IPS-NIHi11 (cell line): ENCODE measurements around the gene SRM.
"Not testable (repeated sequence)": the region's sequence is repeated elsewhere in the genome, so short reads cannot be mapped to it uniquely, and the experiment has no call there.

Source experiments
- DNase-seq: peaks from one replicate; pipeline ENCODE4 v3.0.0; 2012; ENCODE audit warnings: mixed read lengths, low spot score

Gene SRM

DNA sequence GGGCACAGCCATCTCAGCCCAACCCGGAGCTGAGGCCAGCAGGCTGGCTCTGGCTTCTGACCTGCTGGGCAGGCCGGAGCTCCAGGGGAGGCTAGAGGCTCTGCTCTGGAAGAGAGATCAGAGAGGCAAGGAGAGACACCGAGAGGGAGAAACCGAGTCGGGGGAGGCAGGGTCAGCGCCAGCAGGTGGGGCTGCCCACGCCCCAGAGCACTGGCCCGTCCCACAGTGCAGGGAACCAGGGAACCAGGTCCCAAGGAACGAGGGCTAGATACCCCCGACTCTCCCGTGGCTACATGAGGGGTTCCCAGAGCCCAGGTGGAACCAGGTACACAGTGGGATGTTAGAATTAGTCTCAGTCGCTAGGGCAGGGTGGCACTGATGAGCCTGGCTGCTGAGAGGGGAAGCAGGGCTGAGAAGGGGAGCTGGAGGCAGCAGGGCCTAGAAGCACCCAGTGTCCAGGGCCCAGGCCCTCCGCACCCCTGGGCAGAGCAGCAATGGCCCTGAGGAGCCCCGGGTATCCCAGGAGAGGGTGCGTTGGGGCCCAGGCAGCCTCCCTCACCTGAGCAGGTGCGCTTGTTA, 14.9 kb downstream of the SRM start:
- peak; percentile 12 for DNase-seq

DNA sequence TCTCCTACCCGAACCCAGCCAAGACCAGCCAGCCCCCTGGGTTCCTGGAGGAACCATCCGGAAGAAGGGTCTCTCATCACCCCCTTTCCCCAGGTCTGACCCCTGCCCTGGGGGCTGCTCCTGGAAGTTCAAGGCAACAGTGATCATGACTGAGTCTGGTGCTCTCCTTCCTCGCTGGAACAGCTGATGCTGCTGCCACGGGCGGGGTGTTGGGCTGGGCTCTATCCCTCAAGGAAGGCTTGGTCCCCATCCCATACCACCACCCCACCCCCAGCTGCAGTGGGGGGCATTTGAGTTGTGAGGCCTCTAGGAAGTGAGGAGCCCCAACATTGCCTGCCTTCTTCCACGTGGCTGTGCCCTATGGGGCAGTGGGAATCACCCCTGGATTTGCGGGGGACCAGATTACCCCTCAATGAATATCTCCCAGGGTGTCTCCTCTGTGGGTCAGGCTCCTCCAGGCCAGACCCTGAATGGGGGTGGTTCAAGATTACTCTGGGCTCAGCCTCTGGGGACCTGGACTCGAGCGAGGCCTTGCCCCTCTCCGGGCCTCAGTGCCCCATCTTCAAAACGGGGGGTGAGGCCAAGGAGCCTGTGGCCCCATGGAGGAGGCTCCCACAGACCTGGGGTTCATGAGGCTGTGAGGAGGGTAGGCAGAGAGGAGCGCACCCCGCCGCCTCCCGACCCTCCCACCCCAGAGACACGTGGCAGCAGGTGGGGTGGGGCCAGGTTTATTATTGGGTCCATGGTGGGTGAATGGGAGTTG, 15.6 kb downstream of the SRM start:
- no peak for DNase-seq

DNA sequence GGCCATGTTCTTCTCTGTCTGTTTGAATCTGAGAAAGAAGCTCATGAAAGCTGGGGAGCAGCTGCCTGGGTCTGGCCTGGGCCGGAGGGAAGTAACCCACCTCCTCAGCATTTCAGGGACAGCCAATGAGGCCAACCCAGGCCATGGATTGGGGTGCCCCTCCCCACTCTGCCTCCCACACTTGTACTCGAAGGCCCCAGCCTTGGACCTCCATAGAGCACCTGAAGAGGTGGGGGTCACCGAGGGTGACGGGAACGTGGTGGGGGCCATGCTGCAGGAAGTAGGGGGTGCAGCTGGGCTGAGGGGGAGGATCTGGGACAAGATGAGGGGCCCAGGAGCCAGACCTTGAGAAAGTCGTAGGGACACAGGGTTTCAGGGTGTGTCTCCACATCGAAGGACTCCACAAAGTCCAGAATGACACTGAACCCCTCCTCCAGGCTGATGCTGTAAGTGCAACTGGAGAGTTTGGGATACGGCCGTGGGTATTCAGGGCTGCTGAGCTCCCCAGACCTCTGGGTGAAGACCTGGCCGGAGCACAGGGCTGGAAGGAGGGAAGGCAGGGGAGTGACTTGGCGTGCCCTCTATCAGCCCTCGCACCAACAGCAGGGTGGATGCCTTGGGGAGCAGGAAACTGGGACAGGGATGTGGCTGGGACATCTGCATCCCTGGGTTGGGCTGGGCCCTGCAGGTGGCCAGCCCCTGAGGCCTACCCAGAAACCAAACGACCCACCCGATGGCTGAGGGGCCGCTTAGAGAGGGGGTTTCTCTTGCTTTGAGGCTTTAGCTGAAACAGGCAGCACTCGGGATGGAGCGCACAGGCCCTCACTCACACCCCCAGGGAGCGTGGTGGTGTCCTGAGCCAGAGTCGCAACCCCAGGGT, 16.6 kb downstream of the SRM start:
- peak; percentile 15 for DNase-seq

DNA sequence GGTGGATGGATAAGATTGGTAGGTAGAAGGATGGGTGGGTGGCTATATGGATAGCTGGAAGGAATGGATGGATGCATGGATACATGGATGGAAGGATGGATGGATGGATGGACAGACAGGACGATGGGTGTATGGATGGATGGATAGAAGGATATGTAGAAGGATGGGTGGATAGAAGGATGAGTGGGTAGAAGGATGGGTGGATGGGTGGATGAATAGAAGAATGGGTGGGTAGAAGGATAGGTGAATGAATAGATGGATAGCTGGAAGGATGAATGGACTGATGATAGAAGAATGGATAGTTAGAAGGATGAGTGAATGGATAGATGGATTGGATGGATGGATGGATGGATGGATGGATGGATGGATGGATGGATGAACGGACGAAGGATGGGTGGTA, 17.8 kb downstream of the SRM start:
- no peak for DNase-seq

DNA sequence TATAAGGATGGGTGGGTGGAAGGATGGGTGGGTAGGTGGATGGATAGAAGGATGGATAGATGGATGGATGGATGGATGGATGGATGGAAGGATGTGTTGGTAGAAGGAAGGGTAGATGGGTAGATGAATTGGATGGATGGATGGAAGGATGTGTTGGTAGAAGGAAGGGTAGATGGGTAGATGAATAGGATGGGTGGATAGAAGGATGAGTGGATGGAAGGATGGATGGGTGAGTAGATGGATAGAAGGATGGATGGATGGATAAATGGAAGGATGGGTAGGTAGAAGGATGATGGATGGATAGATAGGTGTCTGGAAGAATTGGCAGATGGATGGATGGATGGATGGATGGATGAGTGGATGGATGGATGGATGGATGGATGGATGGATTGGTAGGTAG, 18.8 kb downstream of the SRM start:
- DNase-seq: no peak

DNA sequence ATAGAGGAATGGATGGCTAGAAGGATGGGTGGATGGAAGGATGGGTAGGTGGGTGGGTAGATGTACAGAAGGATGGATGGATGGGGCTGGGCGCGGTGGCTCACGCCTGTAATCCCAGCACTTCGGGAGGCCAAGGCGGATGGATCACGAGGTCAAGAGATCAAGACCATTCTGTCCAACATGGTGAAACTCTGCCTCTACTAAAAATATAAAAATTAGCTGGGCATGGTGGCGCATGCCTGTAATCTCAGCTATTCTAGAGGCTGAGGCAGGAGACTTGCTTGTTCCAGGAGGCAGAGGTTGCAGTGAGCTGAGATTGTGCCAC, 19.8 kb downstream of the SRM start:
- not testable (repeated sequence) for DNase-seq

DNA sequence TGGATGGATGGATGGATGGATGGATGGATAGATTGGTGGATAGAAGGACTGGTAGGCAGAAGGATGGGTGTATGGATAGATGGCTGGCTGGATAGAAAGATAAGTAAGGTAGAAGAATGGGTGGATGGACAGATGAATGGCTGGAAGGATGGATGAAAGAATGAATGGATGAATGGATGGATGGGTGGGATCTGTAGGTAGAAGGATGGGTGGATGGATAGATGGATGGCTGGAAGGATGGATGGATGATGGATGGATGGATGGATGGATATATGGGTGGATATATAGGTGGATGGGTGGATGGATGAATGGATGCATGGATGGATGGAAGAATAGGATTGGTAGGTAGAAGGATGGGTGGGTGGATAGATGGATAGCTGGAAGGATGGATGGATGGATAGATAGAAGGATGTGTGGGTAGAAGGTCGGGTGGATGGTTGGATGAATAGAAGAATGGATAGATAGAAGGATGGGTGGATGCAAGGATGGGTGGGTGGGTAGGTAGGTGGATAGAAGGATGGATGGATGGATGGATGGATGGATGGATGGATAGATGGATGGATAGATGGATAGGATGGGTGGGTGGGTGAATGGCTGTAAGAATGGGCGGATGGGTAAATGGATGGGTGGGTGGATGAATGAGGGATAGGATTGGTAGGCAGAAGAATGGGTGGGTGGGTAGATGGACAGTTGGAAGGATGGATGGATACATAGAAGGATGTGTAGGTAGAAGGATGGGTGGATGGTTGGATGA, 20.3 kb downstream of the SRM start:
- no peak for DNase-seq

DNA sequence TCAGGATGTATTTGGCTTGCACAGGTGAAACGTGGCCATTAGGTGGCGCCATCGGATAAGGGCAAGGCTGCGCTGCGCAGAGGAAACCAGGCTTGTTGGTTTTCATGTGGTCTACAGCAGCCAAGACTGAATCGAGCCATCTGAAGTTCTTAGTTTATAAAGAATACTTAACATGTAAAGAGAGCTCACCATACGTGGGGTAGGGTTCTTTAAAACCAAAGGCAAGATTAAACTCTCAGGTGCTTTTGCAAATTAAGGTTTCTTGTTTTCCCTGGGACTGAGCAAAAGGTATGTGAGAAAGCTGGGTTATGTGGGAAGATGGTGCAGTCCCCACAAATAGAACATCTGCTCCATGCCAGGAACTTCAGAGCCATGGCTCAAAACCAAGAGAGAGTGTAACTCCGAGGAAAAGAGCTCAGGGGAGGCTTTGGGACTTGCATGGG, 22.1 kb downstream of the SRM start:
- peak; percentile 91 for DNase-seq

DNA sequence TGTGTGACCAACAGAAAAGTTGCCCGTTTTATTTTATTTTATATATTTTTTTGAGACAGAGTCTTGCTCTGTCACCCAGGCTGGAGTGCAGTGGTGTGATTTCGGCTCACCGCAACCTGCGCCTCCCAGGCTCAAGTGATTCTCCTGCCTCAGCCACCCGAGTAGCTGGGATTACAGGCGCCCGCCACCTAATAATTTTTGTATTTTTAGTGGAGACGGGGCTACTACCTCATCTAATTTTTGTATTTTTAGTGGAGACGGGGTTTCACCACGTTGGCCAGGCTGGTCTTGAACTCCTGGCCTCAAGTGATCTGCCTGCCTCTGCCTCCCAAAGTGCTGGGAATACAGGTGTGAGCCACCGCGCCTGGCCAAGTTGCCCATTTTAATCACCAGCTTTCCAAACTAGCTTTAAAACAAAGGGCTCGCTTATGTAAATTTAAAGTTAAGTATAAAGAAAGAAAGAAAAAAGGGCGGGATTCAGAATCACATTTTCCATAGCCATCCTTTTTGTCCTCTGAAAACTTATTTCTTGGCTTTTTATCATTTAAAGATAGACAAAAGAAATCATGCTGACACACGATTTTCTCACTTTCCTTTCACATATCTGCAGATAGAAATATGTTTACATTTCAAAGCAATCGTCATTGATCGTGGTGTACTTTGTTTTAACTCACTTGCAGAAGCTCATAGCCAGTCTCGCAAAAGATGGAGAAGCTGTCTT, 22.6 kb downstream of the SRM start:
- not testable (repeated sequence) for DNase-seq

DNA sequence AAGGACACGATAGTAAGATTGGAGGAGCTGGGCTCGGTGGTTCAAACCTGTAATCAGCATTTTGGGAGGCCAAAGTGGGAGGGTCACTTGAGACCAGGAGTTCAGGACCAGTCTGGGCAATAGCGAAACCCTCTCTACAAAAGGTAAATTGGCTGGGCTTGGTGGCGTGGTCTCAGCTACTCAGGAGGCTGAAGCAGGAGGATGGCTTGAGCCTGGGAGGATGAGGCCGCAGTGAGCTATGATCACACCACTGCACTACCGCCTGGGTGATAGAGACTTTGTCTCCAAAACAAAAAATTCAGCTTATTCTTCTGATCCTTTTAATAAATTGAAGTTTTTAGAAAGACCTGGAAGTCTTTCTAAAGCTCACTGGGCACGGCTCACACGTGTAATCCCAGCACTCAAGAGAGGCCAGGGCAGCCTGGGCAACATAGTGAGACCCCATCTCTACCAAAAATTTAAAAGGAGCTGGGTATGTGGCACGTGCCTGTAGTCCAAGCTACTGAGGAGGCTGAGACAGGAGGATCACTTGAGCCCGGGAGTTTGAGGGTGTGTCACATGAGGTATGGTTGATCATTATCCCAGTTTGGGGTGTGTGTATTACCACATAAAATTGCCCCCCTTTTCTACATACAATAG, 28.1 kb downstream of the SRM start:
- no peak for DNase-seq

DNA sequence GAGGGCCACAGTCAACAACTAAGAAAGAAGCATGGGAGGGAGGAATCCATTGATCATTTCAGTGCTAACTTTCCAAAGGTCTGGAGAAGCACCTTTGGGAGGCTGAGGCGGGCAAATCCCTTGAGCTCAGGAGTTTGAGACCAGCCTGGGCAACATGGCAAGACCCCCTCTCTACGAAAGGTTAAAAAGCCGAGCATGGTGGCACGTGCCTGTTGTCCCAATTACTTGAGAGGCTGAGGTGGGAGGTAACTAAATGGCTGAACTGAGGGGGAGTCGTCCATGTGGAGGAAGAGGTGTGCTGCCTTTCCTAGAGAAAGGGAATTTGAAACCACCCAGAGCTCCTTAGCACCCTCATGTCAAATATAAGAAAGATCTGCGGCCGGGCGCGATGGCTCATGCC, 29.0 kb downstream of the SRM start:
- no peak for DNase-seq

DNA sequence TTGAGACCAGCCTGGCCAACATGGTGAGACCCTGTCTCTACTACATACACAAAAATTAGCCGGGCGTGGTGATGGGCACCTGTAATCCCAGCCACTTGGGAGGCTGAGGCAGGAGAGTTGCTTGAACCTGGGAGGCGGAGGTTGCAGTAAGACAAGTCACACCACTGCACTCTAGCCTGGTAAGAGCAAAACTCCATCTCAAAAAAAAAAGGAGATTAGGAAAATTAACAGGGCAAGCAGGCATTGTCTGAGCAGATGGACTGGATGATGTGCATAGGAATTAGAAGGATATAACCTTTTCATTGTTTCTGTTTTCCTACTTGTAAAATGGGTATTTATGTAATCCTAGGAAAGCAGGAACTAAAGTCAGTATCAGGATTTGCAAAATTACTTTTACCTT, 31.8 kb downstream of the SRM start:
- DNase-seq: no peak

DNA sequence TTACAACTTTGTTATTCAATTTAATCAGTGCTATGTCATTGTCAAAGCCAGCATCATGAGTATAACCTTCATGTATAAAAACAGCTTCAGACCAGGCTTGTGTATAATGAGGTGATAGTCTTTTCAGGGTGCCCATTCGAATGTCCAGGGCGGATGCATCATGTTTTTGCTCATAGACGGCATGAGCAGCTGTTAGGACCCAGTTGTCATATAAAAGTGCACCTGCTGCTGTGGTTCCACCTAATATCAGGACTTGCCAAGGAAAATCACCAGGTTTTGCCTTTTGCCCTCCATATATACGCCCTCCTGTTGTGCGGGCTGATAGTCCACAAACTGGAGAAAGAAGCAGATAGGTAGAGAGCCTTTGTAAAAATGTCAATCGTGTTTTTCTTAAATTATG, 32.5 kb downstream of the SRM start:
- no peak for DNase-seq

DNA sequence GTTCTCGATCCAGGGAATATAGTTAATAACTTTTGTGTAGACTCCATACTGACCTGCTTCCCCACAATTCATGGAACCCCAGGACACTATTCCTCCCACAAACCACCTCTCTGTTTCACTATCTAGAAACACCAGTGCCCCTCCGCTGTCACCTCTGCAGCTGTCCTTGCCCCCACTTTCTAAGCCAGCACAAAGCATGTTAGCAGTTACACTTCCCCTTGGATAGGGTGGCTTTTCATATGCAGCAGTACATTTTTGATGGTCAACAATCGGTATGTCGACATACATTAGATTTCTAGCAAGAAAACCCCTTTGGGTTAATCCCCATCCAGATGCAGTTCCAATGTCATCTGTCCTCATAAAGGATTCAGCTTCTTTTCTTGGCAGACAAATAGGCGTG, 32.9 kb downstream of the SRM start:
- no peak for DNase-seq

DNA sequence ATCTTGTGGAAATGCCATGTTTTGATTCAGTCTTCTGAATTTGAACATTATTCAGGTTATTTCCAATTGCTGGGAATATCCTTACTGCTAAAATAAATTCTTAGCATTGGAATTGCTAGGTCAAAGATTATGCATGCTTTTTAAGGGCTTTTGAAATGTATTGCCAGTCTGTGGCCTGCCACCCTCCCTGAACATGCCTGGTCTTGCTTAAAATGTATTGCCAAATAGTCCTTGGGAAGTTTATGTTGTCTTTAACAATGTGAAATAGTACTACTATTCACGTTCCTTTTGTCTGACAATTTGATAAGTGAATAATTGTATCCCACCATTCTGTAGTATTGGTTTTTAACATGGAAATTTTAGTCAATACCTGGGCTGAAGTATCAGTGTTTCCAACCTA, 33.8 kb downstream of the SRM start:
- no peak for DNase-seq

DNA sequence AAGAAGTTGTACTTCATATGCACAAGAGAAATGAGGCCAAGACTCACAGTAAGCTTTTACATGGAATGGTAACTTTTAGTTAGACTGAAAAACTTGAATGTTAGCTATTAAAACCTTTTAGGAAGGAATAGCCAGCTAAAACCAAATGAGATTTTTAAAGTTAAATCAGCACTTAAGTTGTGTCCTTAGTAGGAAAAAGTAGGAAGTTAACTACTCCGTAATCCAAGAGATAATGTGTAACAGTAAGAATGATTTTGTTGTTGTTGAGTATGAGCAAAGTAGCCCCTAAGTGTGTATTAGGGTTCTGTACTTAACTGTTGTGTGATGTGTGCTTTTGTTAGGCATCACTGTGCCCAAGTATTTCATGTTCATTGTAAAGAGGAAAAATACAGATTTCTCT, 34.2 kb downstream of the SRM start:
- no peak for DNase-seq

DNA sequence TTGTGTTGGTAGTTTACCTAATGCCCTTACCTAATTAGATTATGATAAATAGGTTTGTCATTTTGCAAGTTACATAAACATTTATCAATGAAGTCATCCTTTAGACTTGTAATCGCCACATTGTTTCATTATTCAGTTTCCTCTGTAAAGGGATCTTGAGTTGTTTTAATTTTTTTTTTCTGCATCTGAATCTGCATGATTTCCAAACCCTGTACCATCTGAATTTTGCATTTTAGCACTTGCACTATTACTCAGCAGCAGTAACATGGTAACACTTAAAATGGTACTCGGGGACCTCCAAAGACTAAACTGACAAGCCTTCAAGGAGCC, 35.0 kb downstream of the SRM start:
- no peak for DNase-seq

DNA sequence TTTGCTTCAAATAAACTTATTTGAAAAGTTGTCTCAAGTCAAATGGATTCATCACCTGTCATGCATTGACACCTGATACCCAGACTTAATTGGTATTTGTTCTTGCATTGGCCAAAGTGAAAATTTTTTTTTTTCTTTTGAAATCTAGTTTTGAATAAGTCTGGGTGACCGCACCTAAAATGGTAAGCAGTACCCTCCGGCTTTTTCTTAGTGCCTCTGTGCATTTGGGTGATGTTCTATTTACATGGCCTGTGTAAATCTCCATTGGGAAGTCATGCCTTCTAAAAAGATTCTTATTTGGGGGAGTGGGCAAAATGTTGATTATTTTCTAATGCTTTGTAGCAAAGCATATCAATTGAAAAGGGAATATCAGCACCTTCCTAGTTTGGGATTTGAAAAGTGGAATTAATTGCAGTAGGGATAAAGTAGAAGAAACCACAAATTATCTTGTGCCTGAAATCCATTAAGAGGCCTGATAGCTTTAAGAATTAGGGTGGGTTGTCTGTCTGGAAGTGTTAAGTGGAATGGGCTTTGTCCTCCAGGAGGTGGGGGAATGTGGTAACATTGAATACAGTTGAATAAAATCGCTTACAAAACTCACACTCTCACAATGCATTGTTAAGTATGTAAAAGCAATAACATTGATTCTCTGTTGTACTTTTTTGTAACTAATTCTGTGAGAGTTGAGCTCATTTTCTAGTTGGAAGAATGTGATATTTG, 35.5 kb downstream of the SRM start:
- DNase-seq: no peak

DNA sequence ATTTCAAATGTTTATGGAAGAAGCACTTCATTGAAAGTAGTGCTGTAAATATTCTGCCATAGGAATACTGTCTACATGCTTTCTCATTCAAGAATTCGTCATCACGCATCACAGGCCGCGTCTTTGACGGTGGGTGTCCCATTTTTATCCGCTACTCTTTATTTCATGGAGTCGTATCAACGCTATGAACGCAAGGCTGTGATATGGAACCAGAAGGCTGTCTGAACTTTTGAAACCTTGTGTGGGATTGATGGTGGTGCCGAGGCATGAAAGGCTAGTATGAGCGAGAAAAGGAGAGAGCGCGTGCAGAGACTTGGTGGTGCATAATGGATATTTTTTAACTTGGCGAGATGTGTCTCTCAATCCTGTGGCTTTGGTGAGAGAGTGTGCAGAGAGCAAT, 36.6 kb downstream of the SRM start:
- no peak for DNase-seq

DNA sequence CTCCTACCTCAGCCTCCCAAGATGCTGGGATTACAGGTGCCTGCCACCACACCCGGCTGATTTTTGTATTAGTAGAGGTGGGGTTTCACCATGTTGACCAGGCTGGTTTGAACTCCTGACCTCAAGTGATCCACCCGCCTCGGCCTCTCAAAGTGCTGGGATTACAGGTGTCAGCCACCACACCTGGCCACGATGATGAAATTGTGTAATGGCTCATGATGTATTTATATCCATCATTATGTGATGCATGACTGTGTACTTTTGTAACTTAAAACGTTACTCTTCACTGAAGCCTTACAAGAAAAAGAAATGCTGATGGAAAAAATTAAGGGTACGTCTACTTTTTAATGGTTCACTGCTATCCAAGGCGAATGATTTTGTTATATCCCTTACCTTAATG, 39.8 kb downstream of the SRM start:
- DNase-seq: no peak

DNA sequence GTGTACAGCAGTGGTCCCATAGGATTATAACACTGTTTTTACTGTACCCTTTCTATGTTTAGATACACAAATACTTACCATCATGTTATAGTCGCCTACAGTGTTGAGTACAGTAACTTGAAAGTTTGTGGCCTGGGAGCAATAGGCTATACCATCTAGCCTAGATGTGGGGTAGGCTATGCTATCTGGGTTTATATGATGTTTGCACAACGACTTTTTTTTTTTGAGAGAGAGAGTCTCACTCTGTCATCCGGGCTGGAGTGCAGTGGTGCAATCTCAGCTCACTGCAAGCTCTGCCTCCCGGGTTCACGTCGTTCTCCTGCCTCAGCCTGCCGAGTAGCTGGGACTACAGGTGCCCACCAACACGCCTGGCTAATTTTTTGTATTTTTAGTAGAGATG, 40.5 kb downstream of the SRM start:
- DNase-seq: not testable (repeated sequence)
